WTC11 (cell line): ENCODE measurements around the gene CARD11.

Experiments
- TF ChIP-seq, protein P1 (sequence below): fragments of 200-600 bp; IDR thresholded peaks from 2 replicates; pipeline ENCODE4 v1.8.0; 2022; ENCODE audit warnings: antibody characterized with exemption
- TF ChIP-seq, protein P2 (sequence below): sonication (generic); formaldehyde crosslinking; IDR thresholded peaks from 2 replicates; pipeline ENCODE4 v1.8.0; 2022; ENCODE audit warnings: mild to moderate bottlenecking, missing genetic modification reagents

DNA sequence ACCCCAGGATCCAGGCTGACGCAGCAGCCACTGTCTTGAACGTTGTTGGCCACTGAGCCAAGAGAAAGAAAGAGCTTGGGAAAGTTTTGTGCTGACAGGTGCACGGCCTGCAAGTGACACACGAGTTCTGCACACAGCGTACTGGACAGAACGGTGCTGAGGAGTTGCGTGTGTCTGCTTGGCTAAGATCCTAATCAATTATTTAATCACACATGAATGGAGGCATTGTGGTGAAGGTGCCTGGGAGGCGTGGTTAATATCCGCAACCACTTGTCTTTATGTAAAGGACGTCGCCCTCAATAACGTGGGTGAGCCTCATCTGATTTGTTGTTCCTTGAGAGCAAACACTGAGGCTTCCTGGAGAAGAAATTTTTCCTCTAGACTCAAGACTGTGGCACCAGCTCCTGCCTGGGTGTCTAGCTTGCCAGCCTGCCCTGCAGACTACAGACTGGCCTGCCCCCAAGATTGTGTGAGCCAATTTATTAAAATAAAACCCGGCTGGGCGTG lies 183.0 kb downstream of the CARD11 start:
- TF ChIP-seq, protein P1, sequence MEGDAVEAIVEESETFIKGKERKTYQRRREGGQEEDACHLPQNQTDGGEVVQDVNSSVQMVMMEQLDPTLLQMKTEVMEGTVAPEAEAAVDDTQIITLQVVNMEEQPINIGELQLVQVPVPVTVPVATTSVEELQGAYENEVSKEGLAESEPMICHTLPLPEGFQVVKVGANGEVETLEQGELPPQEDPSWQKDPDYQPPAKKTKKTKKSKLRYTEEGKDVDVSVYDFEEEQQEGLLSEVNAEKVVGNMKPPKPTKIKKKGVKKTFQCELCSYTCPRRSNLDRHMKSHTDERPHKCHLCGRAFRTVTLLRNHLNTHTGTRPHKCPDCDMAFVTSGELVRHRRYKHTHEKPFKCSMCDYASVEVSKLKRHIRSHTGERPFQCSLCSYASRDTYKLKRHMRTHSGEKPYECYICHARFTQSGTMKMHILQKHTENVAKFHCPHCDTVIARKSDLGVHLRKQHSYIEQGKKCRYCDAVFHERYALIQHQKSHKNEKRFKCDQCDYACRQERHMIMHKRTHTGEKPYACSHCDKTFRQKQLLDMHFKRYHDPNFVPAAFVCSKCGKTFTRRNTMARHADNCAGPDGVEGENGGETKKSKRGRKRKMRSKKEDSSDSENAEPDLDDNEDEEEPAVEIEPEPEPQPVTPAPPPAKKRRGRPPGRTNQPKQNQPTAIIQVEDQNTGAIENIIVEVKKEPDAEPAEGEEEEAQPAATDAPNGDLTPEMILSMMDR = no peak
- TF ChIP-seq, protein P2, sequence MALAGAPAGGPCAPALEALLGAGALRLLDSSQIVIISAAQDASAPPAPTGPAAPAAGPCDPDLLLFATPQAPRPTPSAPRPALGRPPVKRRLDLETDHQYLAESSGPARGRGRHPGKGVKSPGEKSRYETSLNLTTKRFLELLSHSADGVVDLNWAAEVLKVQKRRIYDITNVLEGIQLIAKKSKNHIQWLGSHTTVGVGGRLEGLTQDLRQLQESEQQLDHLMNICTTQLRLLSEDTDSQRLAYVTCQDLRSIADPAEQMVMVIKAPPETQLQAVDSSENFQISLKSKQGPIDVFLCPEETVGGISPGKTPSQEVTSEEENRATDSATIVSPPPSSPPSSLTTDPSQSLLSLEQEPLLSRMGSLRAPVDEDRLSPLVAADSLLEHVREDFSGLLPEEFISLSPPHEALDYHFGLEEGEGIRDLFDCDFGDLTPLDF (CRISPR knock-in tag) = no peak
